ENCODE data around the gene ADGRA1. TPM values are rescaled to one million over a fixed set of nuclear protein-coding genes. Genes with fewer than 3 reads are reported as not detected.

Gene ADGRA1
- total and polyA plus RNA-seq, 2 of the 8 experiments (the other 6 are each of a cell fraction or from before 2014, with no cell fraction given): 0.17 to 0.21 TPM

GRCh38 chr10:133055470-133055869 is 32.3 kb upstream of the ADGRA1 start:
- POLR2A ChIA-PET (ENCODE audit: partially characterized antibody): no interaction called here
- FAIRE-seq (no peak), DNase-seq (ENCODE audit: low read depth in 1 of 2, low spot score in 2 of 2) (no peak)
- WGBS, 2 experiments (ENCODE audit: extremely low coverage in 1 of 2, insufficient coverage in 1 of 2, insufficient read length in 1 of 2, insufficient replicate concordance in 2 of 2, low coverage in 1 of 2, low lambda C conversion rate in 2 of 2, missing lambda C conversion rate in 1 of 2): 93% methylated on average over 2 of the region's 2 CpGs; no CpG with 5 or more reads in 1 of the 2 experiments
- H2BK20ac ChIP-seq (ENCODE audit: low read length): no peak overlapping the region
- no peak overlapping the region for H3K4me3 ChIP-seq (ENCODE audit: extremely low read depth in 1 of 4, insufficient read depth in 2 of 4, low read depth in 3 of 4, low read length in 4 of 4)
- no peaks in the 10 kb centered on the region for H3K27me3 ChIP-seq (replicated peaks in 1 of 4; ENCODE audit: control insufficient read depth in 3 of 4, extremely low read depth in 1 of 4, insufficient read depth in 3 of 4, low read length in 3 of 4)
- CTCF ChIA-PET (ENCODE audit: partially characterized antibody): no interaction called here
- no peaks in the 10 kb centered on the region for H3K23me2 ChIP-seq (ENCODE audit: low read depth, low read length)
- H2BK12ac ChIP-seq (ENCODE audit: low read depth, low read length): no peak overlapping the region
- H3K56ac ChIP-seq (replicated peaks; ENCODE audit: insufficient read length, low read depth, low read length): no peak overlapping the region
- H3K4me2 ChIP-seq (ENCODE audit: insufficient read depth in 1 of 2, low read depth in 2 of 2, low read length in 2 of 2): no peak overlapping the region
- H3K9me3 ChIP-seq (ENCODE audit: insufficient read depth in 2 of 2, low read depth in 1 of 2, low read length in 1 of 2): peaks cover 0 to 3% of the 10 kb centered on the region in 2 experiments; a peak in 1 of 4 replicates
- no peak overlapping the region for H2BK120ac ChIP-seq (replicated peaks; ENCODE audit: low read depth, low read length)
- no peak overlapping the region for H4K91ac ChIP-seq (replicated peaks; ENCODE audit: insufficient read length, low read length)
- no peak overlapping the region for H4K5ac ChIP-seq (ENCODE audit: insufficient read length, low read depth, low read length)
- H3K18ac ChIP-seq (ENCODE audit: extremely low read depth, low read length): no peak overlapping the region
- H3K23ac ChIP-seq (ENCODE audit: insufficient read length): no peak overlapping the region
- H2AFZ ChIP-seq (ENCODE audit: low read length): no peak overlapping the region
- no peak overlapping the region; the same call in 1 of the 2 replicates for H2BK5ac ChIP-seq (ENCODE audit: low read depth, low read length)
- no peak overlapping the region for H3K27ac ChIP-seq (ENCODE audit: low read depth, low read length)
- no peak overlapping the region for H4K8ac ChIP-seq (ENCODE audit: extremely low read depth, insufficient read depth, low read length)
- H3K4ac ChIP-seq (replicated peaks; ENCODE audit: insufficient read length, low read depth, low read length): no peak overlapping the region
- H3K4me1 ChIP-seq (replicated peaks in 1 of 4; ENCODE audit: control insufficient read depth in 3 of 4, insufficient read depth in 4 of 4, low read length in 3 of 4): no peaks in the 10 kb centered on the region
- H4K20me1 ChIP-seq (replicated peaks in 1 of 2; ENCODE audit: control insufficient read depth in 1 of 2, insufficient read depth in 2 of 2, low read length in 2 of 2): no peaks in the 10 kb centered on the region
- H2BK15ac ChIP-seq (ENCODE audit: low read length): no peak overlapping the region
- H3K36me3 ChIP-seq (ENCODE audit: control insufficient read depth in 2 of 4, insufficient read depth in 4 of 4, low read length in 3 of 4): no peaks in the 10 kb centered on the region
- H3K14ac ChIP-seq (ENCODE audit: insufficient read length): no peak overlapping the region
- no peaks in the 10 kb centered on the region for H3K79me2 ChIP-seq (ENCODE audit: control insufficient read depth in 1 of 2, insufficient read depth in 2 of 2, low read length in 2 of 2)
- no peak overlapping the region for H2AK5ac ChIP-seq (ENCODE audit: low read depth, low read length)
- no peaks in the 10 kb centered on the region for H3K79me1 ChIP-seq (ENCODE audit: low read depth, low read length)
- H3K9ac ChIP-seq (replicated peaks in 1 of 4; ENCODE audit: extremely low read depth in 1 of 4, low read depth in 3 of 4, low read length in 3 of 4): no peak overlapping the region
- TF ChIP-seq MAFK (IDR thresholded peaks at IDR 0.05; ENCODE audit: low read depth, low read length) (no peak), SRF (IDR thresholded peaks at IDR 0.05; ENCODE audit: low read depth, low read length) (no peak), BCL11A (IDR thresholded peaks at IDR 0.05; ENCODE audit: low read depth in 2 of 2, low read length in 2 of 2) (no peak), TCF12 (IDR thresholded peaks at IDR 0.05; ENCODE audit: low read depth, low read length) (no peak), TEAD4 (IDR thresholded peaks at IDR 0.05; ENCODE audit: low read depth, low read length) (no peak), TBP (IDR thresholded peaks at IDR 0.05; ENCODE audit: low read depth, low read length) (no peak), PHF8 (conservative IDR thresholded peaks at IDR 0.05; ENCODE audit: low read depth, low read length) (no peak), EZH2 (IDR thresholded peaks at IDR 0.05; ENCODE audit: low read depth, low read length, severe bottlenecking) (no peak), CHD1 (IDR thresholded peaks at IDR 0.05; ENCODE audit: low read depth, low read length) (no peak), RFX5 (IDR thresholded peaks at IDR 0.05; ENCODE audit: borderline replicate concordance, low read depth, low read length) (no peak), JUN (IDR thresholded peaks at IDR 0.05; ENCODE audit: low read depth, low read length) (no peak), HDAC6 (IDR thresholded peaks at IDR 0.05; ENCODE audit: low read depth, low read length) (no peak), SP2 (IDR thresholded peaks at IDR 0.05; ENCODE audit: low read length) (no peak), EGR1 (IDR thresholded peaks at IDR 0.05; ENCODE audit: borderline replicate concordance, low read depth, low read length) (no peak), JUND (IDR thresholded peaks at IDR 0.05; ENCODE audit: low read length) (no peak)
